ENCODE measurements around the gene CDT1. TPM values are rescaled to one million over a fixed set of nuclear protein-coding genes. Genes with fewer than 3 reads are reported as not detected.
"Not testable (repeated sequence)": the region's sequence is repeated elsewhere in the genome, so short reads cannot be mapped to it uniquely, and the experiment has no call there.

CDT1 gene
- total RNA-seq, 1 experiment from 2014 or later: 97.7 TPM

DNA sequence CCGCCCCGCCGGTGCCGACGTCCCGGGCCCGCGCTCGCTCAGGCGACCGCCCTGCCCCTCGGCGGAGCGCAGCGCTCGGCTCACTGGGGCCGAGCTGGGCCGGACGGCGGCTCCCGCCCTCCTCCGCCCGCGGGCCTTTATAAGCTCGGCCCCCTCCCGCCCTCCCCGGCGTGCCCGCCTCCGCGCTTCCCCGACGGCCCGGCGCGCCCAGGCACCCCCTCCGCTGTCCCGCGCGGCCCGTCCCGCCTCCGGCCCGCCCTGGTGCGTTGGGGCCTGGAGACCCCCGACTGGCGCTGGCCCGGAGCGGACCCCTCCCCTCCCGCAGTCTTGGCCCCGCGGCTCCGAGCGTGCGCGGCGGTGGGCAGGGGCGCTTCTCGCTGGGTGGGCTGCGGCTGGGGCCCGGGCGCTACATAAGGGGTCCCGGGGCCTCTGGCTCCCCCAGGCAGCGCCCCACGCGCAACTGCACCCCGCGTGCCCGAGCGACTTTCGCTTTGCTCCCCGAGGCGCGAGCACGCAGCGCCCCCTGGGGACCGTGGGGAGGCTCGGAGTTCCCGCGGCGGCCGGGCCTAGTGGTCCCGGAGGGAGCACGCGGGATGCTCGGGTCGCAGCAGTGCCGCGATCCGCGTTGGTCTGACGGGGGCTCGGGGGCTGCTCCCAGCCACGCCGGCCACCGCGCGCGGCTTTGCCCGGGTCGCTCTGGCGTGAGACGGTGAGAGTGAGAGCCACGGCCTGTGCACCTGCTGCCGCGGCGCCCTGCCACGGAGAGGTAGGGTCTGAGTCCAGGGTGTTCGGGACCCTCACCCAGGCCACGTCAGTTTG lies 18.3 kb upstream of the CDT1 start, which contains the start of gene PIEZO1:
Gene PIEZO1 (minus strand): TSS at position 115 of the 819 bp plus-strand sequence. CDS start 256 bp downstream, outside the sequence.
- peak; percentile 70 to 86 for DNase-seq
- H3K36me3 Mint-ChIP-seq (ENCODE audit: insufficient read depth, unreplicated experiment): peaks cover 15% of the 10 kb centered on the region
- Histone ChIP-seq H3K27me3 (replicated peaks; ENCODE audit: control insufficient read depth, insufficient read depth, low read length) (no peaks in the 10 kb centered on the region), H3K36me3 (ENCODE audit: control insufficient read depth, insufficient read depth, low read length) (no peaks in the 10 kb centered on the region), H3K9me3 (no peaks in the 10 kb centered on the region), H3K4me3 (ENCODE audit: low read depth, low read length) (peak within 1 kb of the TSS; percentile 93), H3K4me1 (peaks cover 41% of the 10 kb centered on the region)
- peak; percentile 93 to 96 for TF ChIP-seq CTCF (IDR thresholded peaks at IDR 0.05; ENCODE audit: insufficient read depth in 1 of 2, low read depth in 1 of 2, low read length in 1 of 2, severe bottlenecking in 1 of 2, unreplicated experiment in 1 of 2)
- H3K4me1 Mint-ChIP-seq (ENCODE audit: low read depth, unreplicated experiment): peaks cover 24% of the 10 kb centered on the region
- CTCF ChIA-PET: interaction anchor here (0.6 to 4.5 kb wide), 12 partner anchors 9 to 386 kb away, joined by 3 to 51 read pairs (median 4); partner anchors contain the start of gene APRT
- POLR2A ChIA-PET: interaction anchor here (0.6 to 1.8 kb wide), 5 partner anchors 16 to 341 kb away, joined by 3 to 12 read pairs (median 3); no protein-coding TSS in a partner anchor
- peak within 1 kb of the TSS; percentile 69 for H3K4me3 Mint-ChIP-seq (ENCODE audit: unreplicated experiment)
- H3K27me3 Mint-ChIP-seq (ENCODE audit: insufficient read depth, unreplicated experiment): no peaks in the 10 kb centered on the region
- no TSS peak for BruUV-seq (replicated peaks)
- peak within 1 kb of the TSS; percentile 82 for H3K27ac Mint-ChIP-seq (ENCODE audit: unreplicated experiment)
- intact Hi-C loops (cut with micrococcal nuclease; ENCODE audit: unreplicated experiment): loop anchor here (1.0 kb wide), 3 partner anchors 22 to 48 kb away; no protein-coding TSS in a partner anchor
- H3K9me3 Mint-ChIP-seq (ENCODE audit: unreplicated experiment): no peaks in the 10 kb centered on the region

GRCh38 chr16:88787579-88788314 lies 15.8 kb upstream of the CDT1 start:
- peaks cover 15% of the 10 kb centered on the region for H3K36me3 Mint-ChIP-seq (ENCODE audit: insufficient read depth, unreplicated experiment)
- ChIA-PET POLR2A (no interaction called here), CTCF (interaction anchor here (0.6 to 2.7 kb wide), 3 partner anchors 15 to 50 kb away, joined by 4 to 8 read pairs (median 5); no protein-coding TSS in a partner anchor)
- H3K27ac Mint-ChIP-seq (ENCODE audit: unreplicated experiment): no peak overlapping the region
- H3K9me3 Mint-ChIP-seq (ENCODE audit: unreplicated experiment): no peaks in the 10 kb centered on the region
- no peak for TF ChIP-seq CTCF (IDR thresholded peaks at IDR 0.05; ENCODE audit: insufficient read depth in 1 of 2, low read depth in 1 of 2, low read length in 1 of 2, severe bottlenecking in 1 of 2, unreplicated experiment in 1 of 2)
- H3K4me1 ChIP-seq: peaks cover 17% of the 10 kb centered on the region
- H3K9me3 ChIP-seq: no peaks in the 10 kb centered on the region
- H3K4me1 Mint-ChIP-seq (ENCODE audit: low read depth, unreplicated experiment): peaks cover 10% of the 10 kb centered on the region
- no peaks in the 10 kb centered on the region for H3K27me3 Mint-ChIP-seq (ENCODE audit: insufficient read depth, unreplicated experiment)
- no peak overlapping the region for H3K4me3 ChIP-seq (ENCODE audit: low read depth, low read length)
- no peak overlapping the region for H3K4me3 Mint-ChIP-seq (ENCODE audit: unreplicated experiment)
- BruUV-seq (replicated peaks): no TSS peak
- intact Hi-C loops (cut with micrococcal nuclease; ENCODE audit: unreplicated experiment): no loop called here
- no peak for DNase-seq
- no peaks in the 10 kb centered on the region for H3K36me3 ChIP-seq (ENCODE audit: control insufficient read depth, insufficient read depth, low read length)
- H3K27me3 ChIP-seq (replicated peaks; ENCODE audit: control insufficient read depth, insufficient read depth, low read length): no peaks in the 10 kb centered on the region

DNA sequence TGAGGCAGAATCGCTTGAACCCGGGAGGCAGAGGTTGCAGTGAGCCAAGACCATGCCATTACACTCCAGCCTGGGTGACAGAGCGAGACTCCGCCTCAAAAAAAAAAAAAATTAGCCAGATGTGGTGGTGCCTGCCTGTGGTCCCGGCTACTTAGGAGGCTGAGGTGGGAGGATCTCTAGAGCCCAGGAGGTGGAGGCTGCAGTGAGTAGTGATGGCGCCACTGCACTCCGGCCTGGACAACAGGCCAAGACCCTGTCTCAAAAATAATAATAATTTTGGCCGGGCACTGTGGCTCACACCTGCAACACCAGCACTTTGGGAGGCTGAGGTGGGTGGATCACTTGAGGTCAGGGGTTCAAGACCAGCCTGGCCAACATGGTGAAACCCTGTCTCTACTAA lies 14.8 kb upstream of the CDT1 start:
- H3K9me3 Mint-ChIP-seq (ENCODE audit: unreplicated experiment); intact Hi-C loops (cut with micrococcal nuclease; ENCODE audit: unreplicated experiment); H3K4me3 ChIP-seq (ENCODE audit: low read depth, low read length); POLR2A ChIA-PET; BruUV-seq (replicated peaks); H3K27me3 ChIP-seq (replicated peaks; ENCODE audit: control insufficient read depth, insufficient read depth, low read length); H3K27ac Mint-ChIP-seq (ENCODE audit: unreplicated experiment); H3K4me1 Mint-ChIP-seq (ENCODE audit: low read depth, unreplicated experiment); H3K36me3 ChIP-seq (ENCODE audit: control insufficient read depth, insufficient read depth, low read length); H3K9me3 ChIP-seq; DNase-seq; H3K27me3 Mint-ChIP-seq (ENCODE audit: insufficient read depth, unreplicated experiment); H3K4me3 Mint-ChIP-seq (ENCODE audit: unreplicated experiment): not testable (repeated sequence)
- CTCF ChIA-PET: interaction anchor here (0.6 to 2.7 kb wide), 2 partner anchors 14 to 51 kb away, joined by 4 to 8 read pairs; no protein-coding TSS in a partner anchor
- H3K36me3 Mint-ChIP-seq (ENCODE audit: insufficient read depth, unreplicated experiment): peaks cover 15% of the 10 kb centered on the region
- peaks cover 14% of the 10 kb centered on the region for H3K4me1 ChIP-seq
